Measurements from ENCODE around the gene DCAKD.

- no peak for TF ChIP-seq CTCF (IDR thresholded peaks at IDR 0.05; ENCODE audit: low read length)
- TF ChIP-seq EZH2phosphoT487 (IDR thresholded peaks at IDR 0.05; ENCODE audit: low read length) = no peak
These were observed 4.8 kb downstream of the DCAKD start for GRCh38 chr17:45046537-45047125.

Data from MM.1S (cell line).